Activated T-cell treated with anti-CD3 and anti-CD28 coated beads, Interleukin-2, amount 50 U/mL, for 4 hours (primary cell): ENCODE data around the gene ARHGAP45. TPM values are rescaled to one million over a fixed set of nuclear protein-coding genes. Genes with fewer than 3 reads are reported as not detected.
"Not testable (repeated sequence)": the region's sequence is repeated elsewhere in the genome, so short reads cannot be mapped to it uniquely, and the experiment has no call there.

Source experiments
- ATAC-seq, 2 donors: fragments of 200-7000 bp; cut with Tn5 transposase; one replicate each; pipeline ENCODE4 v1.10.0; 2021
- DNase-seq: peaks from one replicate; pipeline ENCODE4 v3.0.0-alpha.2; 2020
- H3K27me3 Mint-ChIP-seq: one replicate; pipeline ENCODE4 v1.8.0; 2021; ENCODE audit warnings: low read depth, mixed read lengths
- H3K36me3 Mint-ChIP-seq: one replicate; pipeline ENCODE4 v1.8.0; 2022; ENCODE audit warnings: mixed read lengths; ENCODE audit not compliant: insufficient read depth
- H3K4me1 Mint-ChIP-seq: one replicate; pipeline ENCODE4 v1.8.0; 2021; ENCODE audit warnings: low read depth, mixed read lengths
- H3K4me3 Mint-ChIP-seq: one replicate; pipeline ENCODE4 v1.8.0; 2021; ENCODE audit warnings: mild to moderate bottlenecking, moderate library complexity, mixed read lengths
- H3K9me3 Mint-ChIP-seq: one replicate; pipeline ENCODE4 v1.8.0; 2021; ENCODE audit warnings: mixed read lengths
- total RNA-seq, 3 donors: library from RNA; stranded (reverse); gene quantifications; one replicate each; pipeline ENCODE4 v1.2.1, GENCODE V29; 2021

The ARHGAP45 gene
- total RNA-seq, 3 donors from 2014 or later = 128 to 133 (median 133) TPM

GRCh38 chr19:1122021-1122971 is 55.3 kb downstream of the ARHGAP45 start:
- Mint-ChIP-seq H3K4me3 (no peak overlapping the region), H3K36me3 (peaks cover 15% of the 10 kb centered on the region), H3K9me3 (no peaks in the 10 kb centered on the region), H3K27me3 (no peaks in the 10 kb centered on the region), H3K4me1 (peaks cover 6% of the 10 kb centered on the region)
- ATAC-seq (no peak), DNase-seq (no peak)

- peaks cover 16% of the 10 kb centered on the region for H3K36me3 Mint-ChIP-seq
- no peaks in the 10 kb centered on the region for H3K9me3 Mint-ChIP-seq
- DNase-seq (no peak), ATAC-seq (peak; percentile 73 to 76)
- no peak overlapping the region for H3K4me3 Mint-ChIP-seq
- H3K27me3 Mint-ChIP-seq = no peaks in the 10 kb centered on the region
- peaks cover 8% of the 10 kb centered on the region for H3K4me1 Mint-ChIP-seq
Measured at GRCh38 chr19:1122972-1123363, 56.0 kb downstream of the ARHGAP45 start.

GRCh38 chr19:1123381-1123780 is 56.4 kb downstream of the ARHGAP45 start:
- Mint-ChIP-seq H3K4me3 (no peak overlapping the region), H3K27me3 (no peaks in the 10 kb centered on the region), H3K36me3 (peaks cover 13% of the 10 kb centered on the region), H3K9me3 (no peaks in the 10 kb centered on the region), H3K4me1 (peaks cover 8% of the 10 kb centered on the region)
- ATAC-seq = no peak
- no peak for DNase-seq

GRCh38 chr19:1123885-1124677 is 57.1 kb downstream of the ARHGAP45 start:
- H3K27me3 Mint-ChIP-seq = no peaks in the 10 kb centered on the region
- H3K4me1 Mint-ChIP-seq = peaks cover 10% of the 10 kb centered on the region
- H3K4me3 Mint-ChIP-seq = no peak overlapping the region
- H3K36me3 Mint-ChIP-seq = peaks cover 11% of the 10 kb centered on the region
- no peaks in the 10 kb centered on the region for H3K9me3 Mint-ChIP-seq
- ATAC-seq (no peak), DNase-seq (no peak)

- Mint-ChIP-seq H3K9me3 (no peaks in the 10 kb centered on the region), H3K4me3 (no peak overlapping the region), H3K4me1 (peaks cover 25% of the 10 kb centered on the region), H3K27me3 (no peaks in the 10 kb centered on the region), H3K36me3 (peaks cover 11% of the 10 kb centered on the region)
- ATAC-seq = no peak
- DNase-seq = no peak
Measured at GRCh38 chr19:1125601-1126467, 58.9 kb downstream of the ARHGAP45 start.

GRCh38 chr19:1126984-1127760 is 60.2 kb downstream of the ARHGAP45 start:
- H3K27me3 Mint-ChIP-seq = no peaks in the 10 kb centered on the region
- DNase-seq = no peak
- no peaks in the 10 kb centered on the region for H3K9me3 Mint-ChIP-seq
- H3K36me3 Mint-ChIP-seq = peaks cover 5% of the 10 kb centered on the region
- H3K4me1 Mint-ChIP-seq = peaks cover 28% of the 10 kb centered on the region
- ATAC-seq = no peak
- no peak overlapping the region for H3K4me3 Mint-ChIP-seq

GRCh38 chr19:1128106-1128505 is 61.1 kb downstream of the ARHGAP45 start:
- H3K9me3 Mint-ChIP-seq = no peaks in the 10 kb centered on the region
- ATAC-seq (no peak), DNase-seq (no peak)
- no peaks in the 10 kb centered on the region for H3K27me3 Mint-ChIP-seq
- no peak overlapping the region for H3K4me3 Mint-ChIP-seq
- H3K36me3 Mint-ChIP-seq = peaks cover 2% of the 10 kb centered on the region
- H3K4me1 Mint-ChIP-seq = peaks cover 32% of the 10 kb centered on the region

- ATAC-seq, H3K9me3 Mint-ChIP-seq, DNase-seq, H3K27me3 Mint-ChIP-seq, H3K36me3 Mint-ChIP-seq: not testable (repeated sequence)
- H3K4me3 Mint-ChIP-seq = peak overlapping the region; percentile 48
- H3K4me1 Mint-ChIP-seq = peaks cover 38% of the 10 kb centered on the region
Measured at GRCh38 chr19:1129084-1129483, 62.1 kb downstream of the ARHGAP45 start.

GRCh38 chr19:1129535-1129934 is 62.6 kb downstream of the ARHGAP45 start:
- Mint-ChIP-seq H3K36me3 (peaks cover 2% of the 10 kb centered on the region), H3K4me1 (peaks cover 38% of the 10 kb centered on the region), H3K27me3 (no peaks in the 10 kb centered on the region), H3K9me3 (no peaks in the 10 kb centered on the region), H3K4me3 (peak overlapping the region; percentile 90)
- ATAC-seq (no peak), DNase-seq (no peak)

GRCh38 chr19:1130771-1131717 is 64.1 kb downstream of the ARHGAP45 start:
- ATAC-seq = peak; percentile 3 to 13
- peaks cover 37% of the 10 kb centered on the region for H3K4me1 Mint-ChIP-seq

GRCh38 chr19:1131718-1132551 is 65.0 kb downstream of the ARHGAP45 start:
- peaks cover 37% of the 10 kb centered on the region for H3K4me1 Mint-ChIP-seq
- no peaks in the 10 kb centered on the region for H3K27me3 Mint-ChIP-seq
- H3K9me3 Mint-ChIP-seq = no peaks in the 10 kb centered on the region
- ATAC-seq = peak; percentile 62 to 73
- H3K4me3 Mint-ChIP-seq = peak overlapping the region; percentile 90
- peaks cover 2% of the 10 kb centered on the region for H3K36me3 Mint-ChIP-seq
- DNase-seq = peak; percentile 90

More at GRCh38 chr19:1130771-1131717, 64.1 kb downstream of the ARHGAP45 start:
- Mint-ChIP-seq H3K4me3 (peak overlapping the region; percentile 90), H3K9me3 (no peaks in the 10 kb centered on the region), H3K27me3 (no peaks in the 10 kb centered on the region), H3K36me3 (peaks cover 2% of the 10 kb centered on the region)
- DNase-seq = peak; percentile 56
